GM19395 (cell line): ENCODE measurements around the gene METRNL.
"Not testable (repeated sequence)": the region's sequence is repeated elsewhere in the genome, so short reads cannot be mapped to it uniquely, and the experiment has no call there.

Experiments used
- ATAC-seq: cut with Tn5 transposase; IDR thresholded peaks from one replicate; pipeline ENCODE4 v1.9.1; 2021; ENCODE audit warnings: mild to moderate bottlenecking, moderate library complexity; ENCODE audit not compliant: unreplicated experiment

Gene METRNL, protein sequence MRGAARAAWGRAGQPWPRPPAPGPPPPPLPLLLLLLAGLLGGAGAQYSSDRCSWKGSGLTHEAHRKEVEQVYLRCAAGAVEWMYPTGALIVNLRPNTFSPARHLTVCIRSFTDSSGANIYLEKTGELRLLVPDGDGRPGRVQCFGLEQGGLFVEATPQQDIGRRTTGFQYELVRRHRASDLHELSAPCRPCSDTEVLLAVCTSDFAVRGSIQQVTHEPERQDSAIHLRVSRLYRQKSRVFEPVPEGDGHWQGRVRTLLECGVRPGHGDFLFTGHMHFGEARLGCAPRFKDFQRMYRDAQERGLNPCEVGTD

DNA sequence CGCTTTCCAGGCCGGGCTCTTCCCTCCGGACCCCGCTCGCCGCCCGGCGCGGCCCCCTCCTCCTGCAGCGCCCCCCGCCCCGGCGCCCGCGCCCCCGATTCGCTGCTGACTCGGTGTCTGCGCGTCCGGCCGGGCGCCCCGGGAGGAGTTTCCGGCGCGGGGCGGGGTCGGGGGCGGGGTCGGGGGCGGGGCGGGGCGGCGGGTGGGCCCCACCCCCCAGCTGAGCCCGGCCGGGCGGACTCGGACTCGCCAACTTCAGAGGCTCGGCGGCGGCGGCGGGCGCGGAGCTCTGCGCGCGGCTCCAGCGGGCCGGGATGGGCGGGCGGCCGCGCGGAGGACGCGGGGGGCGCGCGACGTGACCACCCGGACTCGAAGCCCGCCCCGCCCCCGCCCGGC is at the start of gene METRNL:
Gene METRNL, plus strand, starts transcription at position 258 of the 396 bp plus-strand sequence. CDS start 207 bp downstream, outside the sequence.
- no peak for ATAC-seq

DNA sequence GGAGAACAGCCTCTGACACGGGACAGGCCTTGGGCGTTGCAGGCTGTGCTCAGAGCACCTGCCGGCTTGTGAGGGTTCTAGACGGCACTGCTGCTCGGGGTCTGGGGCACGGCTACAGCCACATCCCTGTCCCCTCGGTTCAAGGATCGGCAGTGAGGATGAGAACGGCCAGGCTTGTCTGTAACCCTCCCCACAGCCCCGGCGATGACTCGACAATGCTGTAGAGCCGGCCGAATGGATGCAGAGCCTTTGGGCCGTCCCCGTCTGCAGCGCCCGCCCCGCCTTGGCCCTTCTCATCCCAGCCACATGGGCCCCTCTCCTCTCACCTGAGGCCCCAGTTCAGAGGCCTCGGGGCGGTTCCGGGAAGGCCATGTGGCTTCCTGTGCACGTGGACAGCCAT is 49.0 kb upstream of the METRNL start:
- no peak for ATAC-seq

DNA sequence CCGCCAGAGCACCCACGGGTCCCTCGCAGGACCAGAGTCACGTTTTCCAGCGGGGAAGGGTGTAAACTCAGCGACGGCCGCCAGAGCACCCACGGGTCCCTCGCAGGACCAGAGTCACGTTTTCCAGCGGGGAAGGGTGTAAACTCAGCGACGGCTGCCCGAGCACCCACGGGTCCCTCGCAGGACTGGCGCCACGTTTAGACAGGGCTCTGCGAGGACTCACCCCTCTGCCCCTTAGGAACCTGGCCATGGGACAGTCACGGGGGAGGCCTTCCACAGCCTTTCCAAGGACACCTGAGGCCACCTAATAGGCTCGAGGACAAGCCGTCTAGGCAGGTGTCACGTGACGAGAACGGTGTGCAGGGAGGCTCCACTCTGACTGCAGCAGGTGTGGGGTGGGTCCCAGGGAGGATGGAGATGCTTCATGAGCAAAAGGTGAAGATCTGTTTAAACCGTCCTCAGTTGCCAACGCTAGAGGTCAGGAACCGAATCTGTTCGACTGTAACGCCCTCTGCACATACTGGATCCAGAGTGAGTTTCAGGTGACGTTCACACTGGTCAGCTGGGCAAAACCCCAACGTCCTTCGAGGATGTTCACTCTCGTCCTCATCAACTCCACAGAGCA is 48.0 kb upstream of the METRNL start:
- no peak for ATAC-seq

DNA sequence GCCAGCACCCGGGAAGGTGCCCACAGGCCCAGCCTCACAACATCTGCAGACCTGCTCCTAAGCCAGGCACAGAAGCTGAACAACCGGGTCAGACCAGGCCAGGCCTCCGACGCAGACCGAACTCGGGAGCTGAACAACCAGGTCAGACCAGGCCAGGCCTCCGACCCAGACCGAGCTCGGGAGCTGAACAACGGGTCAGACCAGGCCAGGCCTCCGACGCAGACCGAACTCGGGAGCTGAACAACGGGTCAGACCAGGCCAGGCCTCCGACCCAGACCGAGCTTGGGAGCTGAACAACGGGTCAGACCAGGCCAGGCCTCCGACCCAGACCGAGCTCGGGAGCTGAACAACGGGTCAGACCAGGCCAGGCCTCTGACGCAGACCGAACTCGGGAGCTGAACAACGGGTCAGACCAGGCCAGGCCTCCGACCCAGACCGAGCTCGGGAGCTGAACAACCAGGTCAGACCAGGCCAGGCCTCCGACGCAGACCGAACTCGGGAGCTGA is 47.4 kb upstream of the METRNL start:
- not testable (repeated sequence) for ATAC-seq

DNA sequence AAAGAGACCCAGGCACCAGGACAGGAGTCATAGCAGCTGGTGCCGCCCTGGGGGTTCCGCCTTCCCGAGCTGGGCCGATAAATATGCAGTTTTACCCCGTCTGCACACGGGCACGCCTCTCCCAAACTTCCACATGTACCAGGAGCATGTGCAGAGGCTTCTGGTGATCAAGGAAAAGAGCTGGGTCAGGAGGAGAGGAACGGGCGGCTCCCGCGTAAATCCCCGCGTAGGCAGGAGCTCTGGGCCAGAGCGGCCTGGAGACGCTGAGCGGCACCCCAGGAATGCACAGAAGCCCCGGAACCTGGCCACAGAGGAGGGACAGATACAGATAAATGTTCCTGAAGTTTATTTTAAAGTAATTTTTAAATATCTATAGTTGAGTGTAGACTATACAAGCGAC is 46.6 kb upstream of the METRNL start:
- no peak for ATAC-seq

DNA sequence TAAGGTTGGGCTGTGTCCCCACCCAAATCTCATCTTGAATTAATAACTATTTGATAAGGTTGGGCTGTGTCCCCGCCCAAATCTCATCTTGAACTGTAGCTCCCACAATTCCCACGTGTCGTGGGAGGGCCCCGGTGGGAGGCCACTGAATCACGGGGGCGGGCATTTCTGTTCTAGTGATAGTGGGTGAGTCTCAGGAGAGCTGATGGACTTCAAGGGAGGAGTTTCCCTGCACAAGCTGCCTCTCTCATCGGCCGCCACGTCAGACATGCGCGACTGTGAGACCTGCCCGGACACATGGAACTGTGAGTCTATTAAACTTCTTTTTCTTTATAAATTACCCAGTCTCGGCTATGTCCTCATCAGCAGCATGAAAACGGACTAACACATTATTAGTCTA is 44.9 kb upstream of the METRNL start:
- no peak for ATAC-seq

DNA sequence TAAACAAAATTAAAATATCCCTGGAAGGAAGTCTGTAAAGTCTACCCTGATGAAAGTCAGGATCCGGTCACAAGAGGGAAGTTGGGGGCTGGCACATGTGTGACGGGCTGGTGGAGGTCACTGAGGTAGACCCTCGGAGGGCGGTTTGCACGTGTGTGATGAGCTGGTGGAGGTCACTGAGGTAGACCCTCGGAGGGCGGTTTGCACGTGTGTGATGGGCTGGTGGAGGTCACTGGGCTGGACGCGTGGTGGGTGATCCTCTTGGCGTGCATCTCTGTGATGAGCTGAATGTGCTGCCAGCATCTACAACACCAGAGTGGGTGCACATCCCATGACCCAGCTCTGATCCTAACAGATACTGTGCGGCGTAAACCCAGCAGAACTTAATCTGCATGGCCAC is 43.7 kb upstream of the METRNL start:
- ATAC-seq: no peak

DNA sequence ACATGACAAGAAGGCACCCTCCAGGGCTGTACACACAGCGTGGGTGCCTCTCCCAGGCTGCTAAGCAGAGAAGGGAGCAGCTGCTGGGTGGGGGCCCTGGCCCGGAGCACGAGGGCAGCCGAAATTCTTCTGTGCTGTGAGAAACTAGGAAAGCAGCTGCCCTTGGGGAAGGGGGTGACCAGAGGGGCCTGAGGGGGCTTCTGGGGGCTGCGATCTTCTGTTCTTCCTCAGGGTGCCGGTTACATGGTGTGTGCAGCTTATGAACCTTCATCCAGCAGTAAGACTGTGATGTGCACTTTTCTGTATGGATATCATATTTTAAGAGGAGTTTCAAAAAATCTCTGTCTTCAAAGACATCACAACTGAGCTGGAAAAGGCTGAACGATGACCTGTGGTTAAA is 43.2 kb upstream of the METRNL start:
- no peak for ATAC-seq

DNA sequence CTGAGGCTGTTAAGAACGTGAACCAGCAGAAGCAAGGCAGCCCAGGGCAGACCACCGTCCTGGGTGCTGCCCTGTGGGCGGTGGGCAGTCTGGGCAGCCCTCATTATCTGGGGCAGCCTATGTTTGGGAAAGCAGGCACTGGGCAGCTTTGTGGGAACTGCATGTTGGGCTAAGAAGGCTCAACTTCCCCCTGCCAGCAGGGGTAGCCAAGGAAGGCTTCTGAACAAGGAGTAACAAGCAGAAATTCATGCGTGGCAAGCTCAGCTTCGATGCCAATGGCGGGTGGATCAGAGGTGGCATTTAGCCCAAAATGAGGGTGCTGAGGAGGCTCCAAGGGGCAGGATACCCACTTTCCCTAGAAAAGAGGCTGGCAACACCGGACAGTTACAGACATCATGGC is 42.7 kb upstream of the METRNL start:
- ATAC-seq: no peak

DNA sequence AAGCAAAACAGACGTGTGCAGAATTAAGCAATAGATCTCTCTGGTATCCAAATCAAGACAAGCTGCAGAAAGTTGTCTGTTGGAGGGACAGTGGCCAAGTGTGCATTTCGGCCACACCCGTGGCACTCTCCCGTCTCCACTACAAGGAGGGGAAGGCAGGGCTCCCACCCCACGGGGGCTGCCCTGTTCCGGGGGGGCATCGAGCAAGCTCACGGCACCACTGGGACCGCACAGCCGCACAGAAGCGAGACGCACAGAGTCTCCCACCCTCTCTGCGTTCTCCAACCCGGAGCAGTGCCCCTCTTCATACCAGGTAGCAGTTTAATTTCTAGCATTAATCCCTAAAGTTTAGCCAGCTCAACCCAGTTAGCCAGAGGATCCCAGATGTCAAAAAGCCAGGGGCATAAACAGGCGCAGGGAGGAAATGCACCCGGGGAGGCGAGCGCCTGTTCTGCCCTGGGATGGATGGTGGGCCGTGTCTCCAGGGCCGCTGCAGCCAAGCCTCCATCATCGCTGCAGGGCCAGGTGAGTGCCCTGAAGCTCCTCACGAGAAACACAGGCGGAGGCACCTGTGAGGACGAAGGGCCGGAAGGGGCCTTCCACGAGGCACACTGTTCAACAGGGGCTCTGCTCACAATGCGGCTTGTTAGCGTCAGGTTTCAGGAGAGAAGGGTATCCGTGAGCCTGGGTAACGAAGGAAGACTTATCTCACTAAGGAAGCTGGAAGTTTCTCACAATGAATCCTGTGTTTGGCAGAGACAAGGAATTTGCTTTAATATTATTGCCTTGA is 42.1 kb upstream of the METRNL start:
- no peak for ATAC-seq

DNA sequence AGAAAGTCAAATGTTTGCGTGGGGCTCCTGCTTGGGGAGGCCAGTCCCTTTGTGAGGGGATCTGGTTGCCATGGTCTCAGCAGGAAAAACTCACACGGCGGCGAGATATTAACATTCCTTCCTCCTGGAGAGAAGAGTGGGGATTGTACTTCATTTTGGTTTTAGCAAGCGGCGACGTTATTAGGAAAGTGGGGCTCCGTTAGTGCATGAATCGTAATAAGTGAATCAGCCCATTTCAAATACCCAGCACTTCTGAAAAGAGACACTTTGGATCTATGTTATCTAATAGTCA is 41.6 kb upstream of the METRNL start:
- no peak for ATAC-seq

DNA sequence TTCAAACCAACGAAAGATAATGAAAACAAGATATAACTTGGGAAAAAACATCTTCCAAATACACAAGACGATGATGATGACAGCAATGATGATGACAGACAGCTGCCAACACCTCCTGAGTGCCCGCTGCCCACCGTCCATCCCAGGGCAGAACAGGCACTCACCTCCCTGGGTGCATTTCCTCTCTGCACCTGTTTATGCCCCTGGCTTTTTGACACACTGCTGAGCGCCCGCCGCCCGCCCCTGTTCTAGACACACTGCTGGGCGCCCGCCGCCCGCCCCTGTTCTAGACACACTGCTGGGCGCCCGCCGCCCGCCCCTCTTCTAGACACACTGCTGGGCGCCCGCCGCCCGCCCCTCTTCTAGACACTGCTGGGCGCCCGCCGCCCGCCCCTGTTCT is 40.4 kb upstream of the METRNL start:
- not testable (repeated sequence) for ATAC-seq

DNA sequence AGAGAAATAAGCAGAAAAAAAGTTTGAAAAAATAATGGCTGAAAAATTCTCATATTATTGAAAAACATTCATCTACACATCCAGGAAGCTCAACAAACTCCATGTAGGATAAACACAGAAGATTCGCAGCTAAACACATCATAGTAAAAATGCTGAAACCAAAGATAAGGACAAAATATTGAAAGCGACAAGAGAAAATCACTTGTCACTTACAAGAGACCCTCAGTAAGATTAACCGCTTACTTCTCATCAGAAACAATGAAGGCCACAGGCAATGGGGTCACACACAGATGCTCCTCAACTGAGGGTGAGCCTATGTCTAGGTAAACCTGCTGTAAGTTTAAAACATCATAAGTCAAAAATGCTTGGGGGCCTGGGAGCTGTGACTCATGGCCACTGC is 38.1 kb upstream of the METRNL start:
- ATAC-seq: no peak

DNA sequence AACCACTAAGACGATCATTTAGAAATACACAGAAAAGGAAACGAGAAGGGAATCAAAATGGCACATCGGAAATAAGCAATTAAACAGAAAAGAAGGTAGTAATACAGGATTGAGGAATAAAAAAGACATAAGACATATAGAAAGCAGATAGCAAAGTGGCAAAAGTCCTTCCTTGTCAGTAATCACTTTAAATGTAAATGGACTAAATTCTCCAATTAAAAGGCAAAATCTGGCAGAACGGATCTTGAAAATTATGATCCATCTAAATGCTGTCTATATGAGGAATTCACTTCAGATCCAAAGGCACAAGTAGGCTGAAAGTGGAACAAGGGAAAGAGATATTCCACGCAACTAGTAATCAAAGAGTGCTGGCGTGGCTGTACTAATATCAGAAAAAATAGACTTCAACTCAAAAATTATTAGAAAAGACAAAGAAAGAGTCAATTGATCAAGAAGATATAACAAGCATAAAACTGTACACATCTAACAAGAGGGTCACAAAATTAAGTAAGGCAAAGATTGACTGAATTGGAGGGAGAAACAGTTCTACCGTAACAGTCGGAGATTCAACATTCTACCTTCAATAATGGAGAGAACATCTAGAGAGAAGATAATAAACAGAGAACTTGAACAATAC is 36.8 kb upstream of the METRNL start:
- ATAC-seq: no peak

DNA sequence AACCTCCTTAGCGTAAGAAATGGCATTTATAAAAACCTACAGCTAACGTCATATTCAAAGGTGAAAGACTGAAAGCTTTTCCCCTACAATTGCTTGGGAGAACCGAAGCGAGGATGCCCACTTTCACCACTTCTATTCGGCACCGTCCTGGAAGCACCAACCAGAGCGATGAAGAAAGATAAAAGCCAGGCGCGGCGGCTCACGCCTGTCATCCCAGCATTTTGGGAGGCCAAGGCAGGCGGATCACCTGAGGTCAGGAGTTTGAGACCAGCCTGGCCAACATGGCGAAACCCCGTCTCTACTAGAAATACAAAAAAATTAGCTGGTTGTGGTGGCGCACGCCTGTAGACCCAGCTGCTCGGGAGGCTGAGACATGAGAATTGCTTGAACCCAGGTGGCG is 34.9 kb upstream of the METRNL start:
- ATAC-seq: not testable (repeated sequence)

DNA sequence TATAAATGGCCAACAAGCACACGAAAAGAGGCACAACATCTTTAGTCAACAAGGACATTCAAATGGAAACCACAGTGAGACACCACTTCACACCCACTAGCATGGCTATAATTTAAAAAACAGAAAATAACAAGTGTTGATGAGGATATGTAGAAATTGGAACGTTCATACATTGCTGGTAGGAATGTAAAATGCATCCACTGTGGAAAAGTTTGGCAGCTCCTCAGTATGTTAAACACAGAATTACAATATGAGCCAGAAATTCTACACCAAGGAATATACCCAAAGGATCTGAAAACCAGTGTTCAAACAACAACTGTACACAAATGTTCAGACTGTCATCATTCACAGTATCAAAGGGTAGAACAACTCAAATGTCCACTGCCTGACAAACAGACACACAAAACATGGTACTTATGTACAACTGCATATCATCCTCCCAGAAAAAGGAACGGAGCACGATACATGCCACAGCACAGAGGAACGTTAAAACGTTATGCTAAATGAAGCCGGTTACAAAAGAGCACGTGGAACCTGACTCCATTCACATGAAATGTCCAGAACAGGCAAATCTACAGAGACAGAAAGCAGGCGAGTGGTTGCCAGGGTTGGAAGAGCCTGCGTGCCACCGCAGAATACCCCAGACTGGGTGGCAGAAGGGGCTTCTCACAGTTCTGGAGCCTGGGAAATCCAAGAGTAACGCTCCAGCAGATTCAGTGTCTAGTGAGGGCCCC is 32.8 kb upstream of the METRNL start:
- ATAC-seq: no peak

DNA sequence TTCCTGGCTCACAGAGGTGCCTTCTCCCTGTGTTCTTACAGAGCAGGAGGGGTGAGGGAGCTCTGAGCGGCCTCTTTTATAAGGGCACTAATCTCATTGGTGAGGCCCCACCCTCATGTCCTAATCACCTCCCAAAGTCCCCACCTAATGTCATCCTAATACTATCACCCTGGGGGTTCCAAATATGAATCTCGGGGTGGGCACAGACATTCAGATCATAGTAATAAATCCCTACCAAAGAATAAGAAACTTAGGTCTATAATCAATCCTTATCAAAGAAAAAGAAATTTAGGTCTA is 32.3 kb upstream of the METRNL start:
- no peak for ATAC-seq

DNA sequence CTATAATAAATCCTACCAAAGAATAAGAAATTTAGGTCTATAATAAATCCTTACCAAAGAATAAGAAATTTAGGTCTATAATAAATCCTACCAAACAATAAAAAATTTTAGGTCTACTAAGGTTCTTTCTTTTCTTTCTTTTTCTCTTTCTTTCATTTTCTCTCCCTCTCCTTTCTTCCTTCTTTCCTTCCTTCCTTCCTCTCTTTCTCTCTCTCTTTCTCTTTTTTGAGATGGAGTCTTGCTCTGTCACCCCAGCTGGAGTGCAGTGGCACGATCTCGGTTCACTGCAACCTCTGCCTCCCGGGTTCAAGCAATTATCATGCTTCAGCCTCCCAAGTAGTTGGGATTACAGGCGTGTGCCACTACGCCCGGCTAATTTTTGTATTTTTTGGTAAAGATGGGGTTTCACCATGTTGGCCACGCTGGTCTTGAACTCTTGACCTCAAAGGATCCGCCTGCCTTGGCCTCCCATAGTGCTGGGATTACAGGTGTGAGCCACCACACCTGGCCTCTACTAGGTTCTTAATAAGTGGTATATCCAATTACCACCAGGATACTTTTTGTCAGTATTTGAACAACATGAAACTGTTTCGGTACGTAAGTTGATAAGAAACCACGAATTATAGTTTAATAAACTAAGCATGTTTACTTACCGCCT is 31.5 kb upstream of the METRNL start:
- not testable (repeated sequence) for ATAC-seq

DNA sequence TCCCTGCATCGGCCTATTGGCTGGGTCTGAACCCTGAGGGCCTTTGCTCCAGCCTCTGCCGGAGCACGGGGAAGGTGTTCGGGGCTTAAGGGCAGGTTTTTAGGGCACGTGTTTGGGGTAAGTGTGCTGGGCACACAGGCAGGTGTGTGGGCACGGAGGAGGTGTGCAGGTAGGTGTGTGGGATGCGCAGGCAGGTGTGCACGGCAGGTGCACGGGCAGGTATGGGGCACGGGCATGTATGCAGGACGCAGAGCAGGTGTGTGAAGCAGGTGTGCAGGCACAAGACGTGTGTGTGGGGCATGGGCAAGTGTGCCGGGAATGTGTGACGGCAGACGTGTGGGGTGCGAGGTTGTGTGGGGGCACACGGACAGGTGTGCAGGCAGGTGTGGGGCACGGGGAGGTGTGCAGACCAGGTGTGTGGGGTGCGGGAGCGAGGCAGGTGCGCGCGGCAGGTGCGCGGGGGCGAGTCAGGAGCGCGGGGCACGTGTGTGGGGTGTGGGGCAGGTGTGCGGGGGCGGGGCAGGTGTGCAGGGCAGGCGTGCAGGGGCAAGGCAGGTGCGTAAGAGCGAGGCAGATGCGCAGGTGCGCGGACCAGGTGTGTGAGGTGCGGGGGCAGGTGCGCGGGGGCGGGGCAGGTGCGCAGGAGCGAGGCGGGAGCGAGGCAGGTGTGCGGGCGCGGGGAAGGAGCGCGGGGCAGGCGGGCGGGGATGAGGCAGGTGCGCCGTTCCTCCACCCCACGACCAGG is 28.6 kb upstream of the METRNL start:
- ATAC-seq: no peak
